GM18498 (cell line): ENCODE results near the gene PI3.

Experiments used
- ATAC-seq: cut with Tn5 transposase; IDR thresholded peaks from one replicate; pipeline ENCODE4 v1.9.1; 2021; ENCODE audit warnings: mild to moderate bottlenecking, moderate library complexity; ENCODE audit not compliant: unreplicated experiment

Gene PI3

GRCh38 chr20:45183084-45183483, 8.4 kb downstream of the PI3 start:
- ATAC-seq: no peak

GRCh38 chr20:45187693-45188092, 13.0 kb downstream of the PI3 start:
- no peak for ATAC-seq

GRCh38 chr20:45189067-45189609, 14.4 kb downstream of the PI3 start:
- no peak for ATAC-seq

DNA sequence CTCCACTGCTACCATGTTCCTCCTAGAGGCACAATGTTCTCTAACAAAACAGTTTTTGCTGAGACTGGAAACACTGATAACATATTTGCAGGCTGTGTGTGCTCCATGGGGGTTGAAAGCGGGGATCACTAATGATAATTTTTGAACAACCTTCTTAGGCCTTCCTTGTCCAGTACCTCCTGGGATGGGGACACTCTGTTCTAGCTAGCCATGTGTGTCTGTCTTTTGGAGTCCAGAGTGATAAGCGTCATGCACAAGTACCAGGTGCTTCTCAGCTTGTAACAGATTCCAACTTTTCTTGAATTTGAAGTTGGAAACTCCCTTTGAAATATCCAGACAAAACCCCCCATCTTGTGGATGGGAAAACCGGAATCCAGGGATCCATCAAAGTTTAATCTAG, 15.2 kb downstream of the PI3 start:
- no peak for ATAC-seq

DNA sequence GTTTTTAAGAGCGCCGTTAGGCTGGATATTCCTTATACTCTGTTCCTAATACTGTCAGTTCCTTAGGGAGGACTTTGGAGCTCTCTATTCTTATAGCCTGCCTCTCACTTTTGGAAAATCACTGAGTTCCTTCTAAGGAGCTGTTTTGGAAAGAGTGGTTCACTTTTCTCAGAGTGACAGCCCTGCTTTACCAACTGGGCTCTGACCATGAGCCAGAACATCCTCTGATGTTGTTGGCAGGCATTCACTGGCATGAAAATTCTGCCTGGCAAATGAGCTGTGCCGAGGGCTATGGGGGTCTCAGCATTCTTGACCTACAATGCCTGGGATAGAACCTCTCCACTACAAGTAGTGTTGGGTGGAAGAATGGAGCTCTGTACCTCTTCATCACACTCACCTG, 17.2 kb downstream of the PI3 start:
- ATAC-seq: no peak

GRCh38 chr20:45193331-45193730, 18.6 kb downstream of the PI3 start:
- ATAC-seq: no peak

DNA sequence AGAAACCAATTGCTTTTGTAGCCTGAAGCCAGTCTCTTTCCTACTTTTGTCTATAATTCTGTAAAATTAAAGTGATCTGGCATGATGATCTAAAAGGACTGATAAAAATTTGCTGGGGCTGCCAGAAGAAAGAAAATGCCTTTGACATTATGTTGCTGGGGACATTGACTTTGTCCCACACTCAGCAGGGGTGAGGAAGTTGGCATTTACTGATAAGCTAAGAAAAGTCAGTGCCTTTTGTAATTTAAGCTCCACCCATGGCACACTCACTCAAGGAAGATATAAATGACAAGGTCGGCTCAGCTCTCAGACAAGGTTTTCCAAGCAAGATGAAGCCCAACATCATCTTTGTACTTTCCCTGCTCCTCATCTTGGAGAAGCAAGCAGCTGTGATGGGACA, 32.0 kb downstream of the PI3 start, which contains the start of gene SEMG1:
TSS of gene SEMG1 (plus strand) at position 309 of the 400 bp plus-strand sequence. CDS start at position 330, 21 bp downstream.
- ATAC-seq: no peak

DNA sequence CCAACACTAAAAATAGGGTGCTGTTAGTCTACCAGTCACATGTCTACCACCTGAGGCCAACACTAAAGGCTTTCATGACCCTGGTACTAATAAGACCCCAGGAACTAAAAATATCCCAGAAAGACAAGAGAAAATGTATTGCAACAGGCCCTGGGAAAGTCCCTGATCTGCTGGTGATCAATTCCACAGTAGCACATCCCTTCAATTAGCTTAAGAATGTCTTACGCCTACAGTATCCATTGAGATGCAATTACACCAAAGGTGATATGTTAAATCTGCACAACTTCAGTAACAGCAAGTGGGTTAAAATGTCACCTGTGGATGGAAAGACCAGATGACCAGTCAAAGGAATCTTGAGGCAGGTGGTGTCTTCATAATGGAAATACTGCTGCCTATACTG, 35.2 kb downstream of the PI3 start:
- no peak for ATAC-seq

DNA sequence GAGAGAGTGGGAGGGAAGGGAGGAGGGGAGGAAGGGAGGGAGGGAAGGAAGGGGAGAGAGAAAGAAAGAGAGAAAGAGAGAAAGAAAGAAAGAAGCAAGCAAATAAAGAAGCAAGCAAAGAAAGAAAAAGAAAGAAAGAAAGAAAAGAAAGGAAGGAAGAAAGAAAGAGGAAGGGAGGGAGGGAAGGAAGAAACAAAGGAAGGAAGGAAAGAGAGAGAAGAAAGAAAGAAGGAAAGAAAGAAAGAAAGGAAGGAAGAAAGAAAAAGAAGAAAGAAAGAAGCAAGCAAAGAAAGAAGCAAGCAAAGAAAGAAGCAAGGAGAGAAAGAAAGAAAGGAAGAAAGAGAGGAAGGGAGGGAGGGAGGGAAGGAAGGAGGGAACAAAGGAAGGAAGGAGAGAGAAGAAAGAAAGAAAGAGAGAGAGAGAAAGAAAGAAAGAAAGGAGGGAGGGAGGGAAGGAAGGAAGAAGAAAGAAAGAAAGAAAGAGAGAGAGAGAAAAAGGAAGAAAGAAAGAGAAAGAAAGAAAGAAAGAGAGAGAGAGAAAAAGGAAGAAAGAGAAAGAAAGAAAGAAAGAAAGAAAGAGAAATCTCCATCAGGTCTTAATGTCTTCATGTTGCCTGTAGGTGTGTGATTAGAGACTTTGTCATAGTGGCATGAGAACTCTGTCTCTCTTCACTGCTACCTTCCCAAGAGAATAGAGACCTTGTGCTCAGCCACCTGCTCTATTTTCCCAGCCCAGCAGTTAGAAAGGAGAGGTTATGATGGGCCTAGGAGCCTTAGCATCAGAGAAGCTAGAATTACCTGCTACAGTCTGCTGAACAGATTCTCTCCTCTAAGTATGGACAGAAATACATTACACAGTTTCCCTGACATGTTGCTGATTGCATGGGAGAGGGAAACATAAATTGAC, 37.1 kb downstream of the PI3 start:
- no peak for ATAC-seq

- no peak for ATAC-seq
Measured at GRCh38 chr20:45212836-45213235, 38.1 kb downstream of the PI3 start.

DNA sequence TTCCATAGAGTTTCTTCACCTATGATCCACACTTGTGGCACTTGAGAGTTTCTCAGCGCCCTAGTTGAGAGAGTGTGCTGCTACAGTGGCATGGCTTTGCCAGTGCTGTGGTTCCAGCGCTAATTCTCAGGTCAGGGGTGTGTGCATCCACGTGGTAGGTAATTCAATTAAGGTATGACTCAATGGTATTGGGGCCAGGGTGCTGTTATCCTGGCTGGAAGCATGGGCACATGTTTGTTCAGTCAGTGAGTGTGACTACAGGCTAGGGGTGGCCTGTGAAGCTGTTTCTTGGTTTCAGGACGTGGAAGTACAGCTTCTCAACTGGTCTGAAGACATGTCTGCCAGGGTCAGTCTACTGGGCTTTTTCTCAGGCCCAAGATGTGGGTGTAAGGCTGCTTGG, 43.4 kb downstream of the PI3 start:
- ATAC-seq: no peak

GRCh38 chr20:45218636-45219035, 43.9 kb downstream of the PI3 start:
- no peak for ATAC-seq

- no peak for ATAC-seq
Measured at GRCh38 chr20:45221076-45221475, 46.4 kb downstream of the PI3 start, which contains the start of gene SEMG2. SEMG2 (plus strand) TSS chr20:45221373; CDS start chr20:45221390, 17 bp downstream.

DNA sequence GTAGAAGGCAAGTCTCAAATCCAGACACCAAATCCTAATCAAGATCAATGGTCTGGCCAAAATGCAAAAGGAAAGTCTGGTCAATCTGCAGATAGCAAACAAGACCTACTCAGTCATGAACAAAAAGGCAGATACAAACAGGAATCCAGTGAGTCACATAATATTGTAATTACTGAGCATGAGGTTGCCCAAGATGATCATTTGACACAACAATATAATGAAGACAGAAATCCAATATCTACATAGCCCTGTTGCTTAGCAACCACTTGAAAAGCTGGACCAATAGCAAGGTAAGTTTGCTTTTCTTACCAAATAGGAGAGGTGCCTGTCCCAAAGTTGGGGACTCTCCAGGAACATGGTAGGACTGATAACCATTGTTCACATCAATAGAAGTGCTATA, 48.4 kb downstream of the PI3 start:
- no peak for ATAC-seq
